HG02938 (cell line): ENCODE data around the gene NOTCH2.

Experiments used
- ATAC-seq: cut with Tn5 transposase; IDR thresholded peaks from one replicate; pipeline ENCODE4 v1.9.1; 2021; ENCODE audit warnings: mild to moderate bottlenecking, moderate library complexity; ENCODE audit not compliant: unreplicated experiment

NOTCH2 gene

DNA sequence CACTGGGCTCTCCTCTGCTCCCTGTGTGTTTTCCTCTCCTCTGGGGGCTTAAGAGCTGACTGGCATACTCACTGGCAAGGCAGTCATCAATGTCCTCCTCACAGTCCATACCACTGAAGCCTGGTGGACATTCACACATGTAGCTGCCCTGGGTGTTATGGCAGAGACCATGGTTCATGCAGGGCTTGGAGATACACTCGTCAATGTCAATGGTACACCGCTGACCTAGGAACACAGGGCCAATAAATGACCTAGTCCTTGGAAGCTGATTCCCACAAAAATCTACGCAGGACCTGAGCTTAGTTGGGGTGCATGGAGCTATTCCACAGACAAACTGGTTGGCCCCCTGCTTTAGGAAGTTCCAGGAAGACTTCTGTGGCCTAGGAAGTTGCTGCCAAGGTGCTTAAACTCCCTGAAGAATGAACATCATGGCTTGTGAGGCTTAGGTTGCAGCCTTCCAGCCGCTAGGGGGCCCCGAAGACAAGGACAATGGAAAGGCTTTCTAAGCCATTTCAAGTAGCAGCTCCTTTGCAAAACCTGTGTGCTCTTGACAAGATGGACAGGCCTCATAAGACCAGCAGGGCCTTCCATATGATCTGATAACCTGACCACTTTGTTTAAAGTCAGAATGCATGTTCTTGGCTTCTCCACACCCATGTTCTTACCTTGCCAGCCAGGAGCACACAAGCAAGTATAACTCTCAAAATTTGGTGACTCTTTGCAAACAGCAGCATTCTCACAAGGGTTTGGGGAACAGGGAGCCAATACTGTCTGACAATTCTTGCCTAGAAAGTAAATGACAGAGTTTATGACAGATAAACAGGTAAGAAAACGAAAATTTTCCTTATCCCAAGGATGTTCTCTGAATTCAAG lies 120.9 kb downstream of the NOTCH2 start:
- peak; percentile 71 for ATAC-seq

DNA sequence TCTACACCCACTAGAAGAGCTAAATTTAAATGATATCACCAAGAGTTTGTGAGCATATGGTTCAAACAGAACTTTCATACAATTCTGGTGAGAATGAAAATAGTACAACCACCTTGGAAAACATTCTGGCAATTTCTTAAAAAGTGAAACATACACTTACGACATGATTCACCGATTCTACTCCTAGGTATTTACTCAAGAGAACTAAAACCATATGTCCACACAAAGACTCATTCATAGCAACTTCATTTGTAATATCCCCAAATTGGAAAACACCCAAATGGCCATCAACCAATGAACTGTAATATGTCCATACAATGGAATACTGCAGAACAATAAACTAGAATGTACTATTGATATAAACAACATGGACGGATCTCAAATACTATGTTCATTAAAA lies 122.0 kb downstream of the NOTCH2 start:
- no peak for ATAC-seq

DNA sequence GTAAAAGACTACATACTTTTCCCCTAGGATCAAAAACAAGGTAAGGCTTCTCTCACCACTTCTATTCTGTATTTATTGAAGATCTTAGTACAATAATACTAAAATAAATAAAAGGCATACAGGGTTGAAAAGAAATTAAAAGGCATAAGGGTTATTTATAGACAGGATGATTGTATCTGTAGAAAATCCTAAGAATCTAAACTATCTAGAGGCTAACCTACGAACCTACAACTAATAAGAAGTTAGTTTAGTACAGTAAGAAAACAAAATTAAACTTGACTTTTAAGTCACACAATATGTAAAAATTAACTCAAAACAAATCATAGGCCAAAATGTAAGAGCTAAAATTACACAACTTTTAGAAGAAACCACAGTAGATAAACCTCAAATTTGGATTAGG lies 122.7 kb downstream of the NOTCH2 start:
- no peak for ATAC-seq

DNA sequence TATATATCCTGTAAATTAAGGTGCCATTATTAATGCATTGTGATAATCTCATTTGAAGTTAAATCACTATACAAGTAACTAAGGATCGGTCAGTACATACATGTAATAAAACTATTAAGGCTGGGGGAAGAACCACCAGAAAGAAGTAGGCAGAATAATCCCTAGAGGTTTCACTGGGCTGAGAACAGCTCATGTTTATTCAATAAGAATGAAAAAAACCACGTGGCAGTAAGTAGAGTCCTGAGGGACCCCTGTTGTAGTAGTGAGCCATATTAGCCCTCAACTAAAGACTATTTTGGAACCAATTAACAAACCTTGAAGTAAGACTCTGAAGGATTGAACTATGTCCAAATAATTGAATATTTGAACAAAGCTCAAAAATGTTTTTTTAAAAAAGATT lies 126.2 kb downstream of the NOTCH2 start:
- ATAC-seq: no peak

DNA sequence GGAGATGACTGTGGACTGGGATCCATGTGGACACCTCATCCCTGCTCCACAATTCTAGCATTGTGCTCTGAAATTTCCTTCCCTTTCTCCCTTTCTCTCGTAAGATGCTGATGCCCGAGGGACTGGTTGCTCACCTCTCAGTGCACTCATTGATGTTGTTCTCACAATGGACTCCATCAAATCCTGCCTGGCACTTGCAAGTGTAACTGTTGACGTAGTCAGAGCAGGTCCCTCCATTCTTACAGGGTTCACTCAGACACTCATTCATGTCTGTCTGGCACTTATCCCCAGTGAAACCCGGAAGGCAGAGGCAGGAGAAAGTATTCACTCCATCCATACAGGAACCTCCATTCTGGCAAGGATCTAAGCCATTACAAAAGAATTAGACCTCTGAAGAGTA lies 128.1 kb downstream of the NOTCH2 start:
- ATAC-seq: no peak

DNA sequence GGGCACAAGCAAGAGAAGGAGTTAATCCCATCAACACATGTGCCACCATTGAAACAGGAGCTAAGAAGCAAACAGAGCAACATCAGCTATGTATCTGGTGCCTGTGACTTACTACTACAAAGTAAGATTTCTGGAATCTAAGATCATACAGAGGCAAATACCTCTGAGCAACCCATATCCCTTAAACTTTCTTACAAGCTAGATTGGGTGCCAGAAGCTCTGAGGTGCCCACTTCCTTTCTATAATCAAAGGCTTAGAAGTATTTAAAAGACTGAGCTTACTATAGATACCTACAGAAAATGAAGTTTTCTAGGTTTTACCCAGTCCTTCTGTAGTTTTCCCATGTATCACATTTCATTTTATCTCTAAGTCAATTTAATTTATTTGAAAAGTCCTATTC lies 128.8 kb downstream of the NOTCH2 start:
- no peak for ATAC-seq

DNA sequence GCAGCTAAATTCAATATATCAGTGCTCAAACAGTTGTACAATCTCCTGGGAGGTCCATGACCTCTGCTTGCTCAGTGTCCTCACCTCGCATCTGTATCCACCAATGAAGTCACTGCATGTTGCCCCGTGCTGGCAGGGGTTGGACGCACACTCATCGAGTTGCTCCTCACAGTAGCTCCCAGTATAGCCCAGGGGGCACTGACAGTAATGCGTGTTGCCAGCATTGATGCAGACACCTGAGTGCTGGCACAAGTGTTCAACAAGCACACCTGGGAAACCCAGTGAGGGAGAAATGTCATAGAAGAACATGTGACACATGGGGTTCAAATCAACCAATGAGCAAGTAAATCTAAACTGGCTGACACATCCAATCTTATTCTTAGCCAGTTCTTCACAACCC lies 132.3 kb downstream of the NOTCH2 start:
- ATAC-seq: no peak

DNA sequence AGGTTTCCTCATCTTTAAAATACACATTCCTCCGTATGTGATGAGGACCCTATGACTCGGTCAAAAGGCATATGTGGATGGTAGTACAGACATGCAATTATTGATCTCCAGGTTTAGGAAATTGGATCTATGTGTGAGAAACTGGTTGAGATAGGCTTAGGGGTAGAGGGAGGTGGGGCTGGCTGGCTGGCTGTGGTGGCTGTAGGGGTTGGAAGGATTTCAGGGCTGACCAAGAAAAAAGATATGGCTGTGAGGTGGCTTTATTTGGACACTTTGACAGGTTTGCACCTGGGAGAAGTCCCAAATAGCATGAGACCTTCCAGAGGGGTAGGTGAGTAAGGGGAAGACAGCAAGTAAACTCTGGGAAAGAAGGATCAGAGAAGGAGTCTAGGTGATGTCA lies 133.5 kb downstream of the NOTCH2 start:
- ATAC-seq: no peak

DNA sequence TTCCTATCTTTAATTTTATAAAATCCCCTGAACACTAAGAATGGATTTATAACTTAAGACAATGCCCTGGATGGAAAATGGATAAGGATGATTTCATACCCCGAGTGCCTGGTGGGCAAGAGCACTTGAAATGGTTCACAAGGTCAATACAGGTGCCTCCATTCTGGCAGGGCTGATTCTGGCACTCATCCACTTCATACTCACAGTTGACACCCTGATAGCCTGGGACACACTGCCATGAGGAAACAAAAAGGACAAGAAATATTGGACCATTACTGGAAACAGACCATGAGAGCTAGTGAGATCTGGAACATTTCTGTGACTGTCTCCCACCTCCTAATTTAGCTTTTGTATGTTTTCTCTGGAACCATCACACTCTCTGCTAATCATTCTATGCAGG lies 134.1 kb downstream of the NOTCH2 start:
- no peak for ATAC-seq

DNA sequence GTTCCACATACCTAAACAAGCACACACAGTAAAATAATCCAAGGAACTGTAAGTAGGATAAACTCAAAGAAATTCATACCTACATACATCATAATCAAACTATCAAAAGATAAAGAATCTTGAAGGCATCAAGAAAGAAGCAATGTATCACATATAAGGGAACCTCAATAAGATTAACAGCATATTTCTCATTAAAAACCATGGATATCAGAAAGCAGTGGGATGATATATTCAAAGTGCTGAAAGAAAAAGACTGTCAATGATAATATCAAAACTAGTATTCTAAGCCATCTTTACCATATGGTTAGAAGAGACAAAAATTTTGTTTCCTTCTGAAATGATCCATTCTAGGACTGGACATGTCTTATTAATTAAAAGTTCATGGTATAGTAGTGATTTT lies 136.1 kb downstream of the NOTCH2 start:
- ATAC-seq: no peak

DNA sequence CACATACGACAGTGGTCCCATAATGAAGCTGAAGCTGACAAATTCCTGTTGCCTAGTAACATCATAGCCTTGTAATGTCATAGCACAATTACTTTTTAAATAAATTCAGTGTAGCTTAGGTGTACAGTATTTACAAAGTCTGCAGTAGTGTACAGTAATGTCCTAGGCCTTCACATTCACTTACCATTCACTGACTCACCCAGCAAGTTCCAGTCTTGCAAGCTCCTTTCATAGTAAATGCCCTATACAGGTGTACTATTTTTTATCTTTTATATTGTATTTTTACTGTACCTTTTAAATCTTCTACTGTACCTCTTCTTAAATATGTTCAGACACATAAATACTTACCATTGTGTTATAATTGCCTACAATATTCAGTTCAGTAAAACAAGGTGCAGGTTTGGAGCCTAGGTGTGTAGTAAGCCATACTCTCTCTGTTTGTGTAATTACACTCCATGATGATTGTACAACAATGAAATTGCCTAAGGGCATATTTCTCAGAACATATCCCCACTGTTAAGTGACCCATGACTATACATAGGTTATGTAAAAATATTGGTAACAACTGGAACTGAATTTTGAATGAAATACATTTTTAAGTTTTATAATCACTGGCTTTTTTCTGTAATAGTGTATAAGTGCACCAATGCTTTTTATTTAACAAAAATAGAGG lies 139.7 kb downstream of the NOTCH2 start:
- no peak for ATAC-seq

DNA sequence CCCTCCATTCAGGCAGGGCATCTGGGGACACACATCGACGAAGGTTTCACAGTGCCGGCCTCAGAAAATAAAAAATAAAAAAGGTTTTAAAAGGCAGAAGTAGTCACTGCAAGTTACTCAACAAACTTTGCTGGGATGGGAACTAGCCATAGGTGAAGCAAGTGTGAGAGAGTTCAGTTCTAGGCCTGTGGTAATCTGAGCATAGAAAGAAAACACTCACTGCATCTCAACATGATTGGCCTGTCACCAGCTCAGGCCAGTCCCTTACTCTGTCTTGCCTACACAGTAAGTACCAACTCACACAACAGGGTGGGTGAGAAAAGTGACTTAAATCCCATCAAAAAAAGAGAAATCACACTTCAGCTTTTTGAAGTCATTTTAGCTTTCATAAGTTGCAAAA lies 142.9 kb downstream of the NOTCH2 start:
- ATAC-seq: no peak

DNA sequence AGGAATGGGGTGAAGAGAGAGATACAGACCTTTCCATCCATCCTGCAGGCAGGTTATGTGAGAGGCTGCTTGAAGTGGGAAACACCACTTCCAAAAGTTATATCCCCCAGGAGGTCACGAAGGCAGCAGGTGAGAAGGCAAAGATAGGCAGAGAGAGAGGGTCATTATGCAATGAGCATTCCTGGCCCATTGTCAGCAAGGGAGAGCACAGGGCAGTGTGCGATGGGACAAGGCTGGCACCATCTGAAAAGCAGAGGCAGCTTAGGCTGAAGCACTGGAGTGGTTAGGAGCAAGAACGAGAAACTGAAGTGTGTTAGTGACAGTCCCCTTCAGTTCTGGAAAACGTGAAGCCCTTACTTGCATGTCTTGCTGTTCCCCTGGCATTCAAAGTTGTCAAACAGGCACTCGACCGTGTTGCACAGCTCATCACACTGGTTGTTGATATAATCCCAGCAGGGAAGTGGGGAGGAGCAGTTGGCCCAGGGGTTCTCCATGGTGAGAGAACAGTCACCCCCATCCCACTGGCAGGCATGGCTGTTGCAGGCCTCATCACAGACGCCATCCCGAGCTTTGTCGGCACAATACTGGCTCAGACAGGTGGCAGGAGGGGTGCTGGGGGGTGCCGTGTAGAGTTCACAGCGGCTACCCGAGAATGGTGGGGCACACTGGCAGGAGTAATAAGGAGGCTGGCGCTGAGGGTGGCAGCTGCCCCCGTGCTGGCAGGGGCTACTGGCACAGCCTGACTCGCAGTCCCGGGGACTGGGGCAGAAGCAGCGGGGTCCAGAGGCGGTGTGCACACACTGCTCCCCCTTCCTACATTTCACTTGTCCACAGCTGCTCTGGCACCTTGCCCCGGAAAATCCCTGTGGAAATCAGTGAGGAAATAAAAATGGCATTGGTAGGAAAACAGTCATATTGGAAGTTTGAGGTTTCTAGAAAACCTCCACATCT lies 144.2 kb downstream of the NOTCH2 start:
- ATAC-seq: no peak

DNA sequence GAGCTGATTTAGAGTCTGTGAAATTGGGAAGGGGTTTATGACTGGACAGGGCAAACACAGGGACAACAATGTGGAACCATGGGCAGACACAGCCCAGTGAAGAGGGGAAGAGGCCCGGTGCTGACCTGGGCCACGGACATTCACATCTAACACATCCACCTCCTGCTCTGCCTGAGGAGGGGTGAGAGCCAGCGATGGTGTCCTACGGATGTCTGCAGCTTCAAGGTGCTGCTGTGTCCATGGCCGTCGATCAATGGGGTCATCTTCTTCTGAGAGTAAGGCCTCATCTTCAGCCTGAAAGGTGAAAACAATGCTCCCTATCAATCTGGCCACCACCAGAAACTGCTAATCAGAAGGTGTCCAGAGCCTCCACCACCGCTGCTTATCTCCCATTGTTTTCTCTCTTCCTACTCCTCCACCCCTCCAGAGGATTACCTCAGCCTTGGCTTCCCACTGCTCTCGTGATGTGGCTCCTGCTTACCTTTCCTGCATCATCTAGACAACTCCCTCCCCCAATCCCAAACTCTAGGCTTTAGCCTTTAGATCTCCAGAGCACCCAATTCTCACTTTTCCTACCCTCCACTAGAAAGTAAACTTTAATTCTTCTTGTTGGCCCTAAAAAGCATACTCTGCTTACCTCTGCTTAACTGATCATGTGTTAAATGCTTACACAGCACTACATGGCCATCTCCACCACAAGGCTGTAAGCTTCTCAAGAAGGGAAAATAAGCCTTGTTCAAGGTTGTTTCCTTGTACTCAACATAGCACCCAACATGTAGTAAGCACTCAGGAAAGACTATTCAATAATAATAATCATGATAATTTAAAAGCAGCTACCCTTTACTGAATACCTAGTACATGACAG lies 149.1 kb downstream of the NOTCH2 start:
- no peak for ATAC-seq

DNA sequence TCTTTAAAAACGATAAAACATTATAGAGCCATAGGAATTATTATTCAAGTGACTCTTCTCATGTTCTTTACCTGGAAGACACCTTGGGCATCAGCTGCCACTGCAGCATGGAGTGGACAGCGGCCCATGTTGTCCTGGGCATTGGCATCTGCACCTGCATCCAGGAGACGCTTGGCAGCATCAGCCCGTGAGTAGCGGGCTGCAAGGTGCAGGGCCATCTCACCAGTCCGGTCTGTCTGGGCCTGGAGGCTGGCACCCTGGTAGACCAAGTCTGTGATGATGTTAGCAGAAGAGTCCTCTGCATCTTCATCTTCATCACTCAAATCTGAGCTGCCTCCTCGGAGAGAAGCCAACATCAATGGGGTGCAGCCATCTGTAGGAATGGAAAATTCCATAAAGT lies 150.2 kb downstream of the NOTCH2 start:
- no peak for ATAC-seq

DNA sequence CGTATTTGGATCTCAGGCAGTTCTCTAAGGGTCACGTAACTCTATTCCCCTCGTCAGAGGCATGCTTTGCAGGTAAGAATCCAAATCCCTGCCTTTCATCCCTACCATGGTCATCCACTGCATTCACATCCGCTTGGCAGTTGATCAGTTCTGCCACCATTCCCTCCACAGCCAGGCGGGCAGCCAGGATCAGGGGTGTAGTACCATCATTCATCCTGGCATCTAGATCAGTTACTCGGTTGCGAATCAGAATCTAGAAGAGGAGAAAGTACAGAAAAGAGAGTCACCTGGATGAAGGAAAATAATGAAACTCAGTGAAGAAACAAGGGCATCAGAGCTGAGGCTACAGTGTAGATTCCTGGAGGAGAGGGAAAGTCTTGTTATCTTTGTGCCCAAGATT lies 151.2 kb downstream of the NOTCH2 start:
- ATAC-seq: no peak

DNA sequence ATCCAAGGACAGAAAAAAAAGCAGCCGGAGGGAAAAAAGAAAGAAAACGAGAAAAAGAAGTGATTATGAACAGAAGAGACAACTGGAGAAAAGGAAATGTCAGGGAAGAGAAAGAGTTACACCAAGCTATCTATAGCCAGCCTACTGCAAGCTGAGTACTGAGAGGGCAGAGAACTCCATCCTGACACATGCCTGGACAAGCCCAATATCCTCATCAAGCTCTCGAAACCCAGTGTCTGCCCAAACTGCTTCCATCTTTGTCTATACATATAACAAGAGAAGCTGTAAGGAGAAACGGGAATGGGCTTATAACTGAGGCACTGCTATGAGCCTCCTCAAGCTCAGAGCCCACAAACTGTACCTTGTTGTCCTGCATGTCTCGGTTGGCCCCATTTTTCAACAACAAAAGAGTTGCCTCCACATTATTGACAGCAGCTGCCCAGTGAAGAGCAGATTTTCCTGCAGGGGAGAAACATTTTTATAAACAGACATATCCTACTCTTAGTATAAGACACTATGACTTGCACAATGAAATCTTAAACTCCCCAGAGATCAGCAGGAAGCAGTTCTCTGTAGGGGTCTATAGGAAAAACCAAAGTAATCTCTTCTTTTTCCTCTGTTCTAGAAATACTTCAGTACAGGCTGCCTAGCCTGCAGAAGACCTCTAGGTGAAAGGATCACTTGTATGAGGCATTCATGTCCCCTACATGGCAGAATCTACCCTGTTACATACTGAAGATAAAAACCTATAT lies 152.0 kb downstream of the NOTCH2 start:
- ATAC-seq: no peak

DNA sequence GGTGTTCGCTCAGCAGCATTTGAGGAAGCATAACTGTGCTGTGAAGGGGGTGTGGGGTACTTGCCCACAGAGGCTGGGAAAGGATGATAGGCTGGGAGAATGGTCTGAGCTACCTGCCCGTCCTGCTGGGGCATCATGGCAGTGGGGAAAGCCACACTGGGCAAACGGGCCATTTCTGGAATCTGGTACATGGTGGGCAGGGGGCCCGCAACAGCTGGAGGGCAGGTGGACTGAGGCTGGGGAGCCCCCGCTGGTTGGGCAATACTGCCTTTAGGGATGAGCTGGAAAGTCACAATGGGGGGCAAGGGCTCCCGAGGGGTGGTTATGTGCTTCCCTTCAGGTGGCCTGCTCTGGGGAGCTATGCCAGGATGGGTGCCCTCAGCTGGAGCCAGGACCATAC lies 153.9 kb downstream of the NOTCH2 start:
- no peak for ATAC-seq

DNA sequence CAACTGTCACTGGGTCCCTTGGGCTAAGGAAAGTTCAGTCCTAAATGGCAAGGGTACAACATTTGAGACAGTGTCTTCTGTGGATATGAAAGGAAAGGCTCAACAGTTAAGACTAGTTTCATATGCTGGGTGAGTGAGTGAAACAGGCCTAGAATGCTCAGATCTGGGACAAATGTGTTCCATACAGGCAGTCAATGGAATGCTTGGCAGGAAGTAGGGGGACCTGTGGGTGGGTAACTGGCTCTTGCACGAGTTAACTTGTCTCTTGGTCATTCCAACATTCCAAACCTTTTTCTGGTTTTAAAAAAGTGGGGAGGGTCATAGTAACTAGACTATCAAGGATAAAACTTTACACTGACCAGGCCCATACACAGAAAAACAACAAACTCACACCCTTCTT lies 155.4 kb downstream of the NOTCH2 start:
- no peak for ATAC-seq

DNA sequence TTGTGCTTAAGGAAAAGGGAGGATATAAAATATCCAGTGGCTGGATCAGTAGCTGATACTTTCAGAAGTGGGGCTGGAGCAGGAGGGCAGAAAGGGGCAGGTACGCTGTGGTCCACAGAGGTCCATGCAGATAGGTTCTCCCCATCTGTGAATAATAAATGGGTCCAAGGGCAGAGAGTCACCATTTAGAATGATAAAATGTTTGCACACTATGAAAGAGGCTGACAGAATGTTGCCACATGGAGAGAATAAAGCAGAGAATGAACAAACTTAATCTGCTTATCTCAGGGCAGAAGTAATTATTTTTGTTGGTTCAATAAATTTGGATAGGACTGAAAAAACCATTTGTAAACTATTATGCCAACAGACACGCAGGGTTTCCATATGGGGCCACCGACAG lies 156.5 kb downstream of the NOTCH2 start:
- no peak for ATAC-seq
